SK-N-SH (cell line): ENCODE data around the gene CAMK2B. TPM values are rescaled to one million over a fixed set of nuclear protein-coding genes. Genes with fewer than 3 reads are reported as not detected.

Experiments
- CTCF ChIA-PET: fragments of 300-600, 350-600 bp; formaldehyde crosslinking; extraction: SDS; loops from one replicate; lab custom pipeline; 2021; lab: Yijun Ruan, JAX
- POLR2A ChIA-PET: fragments of 350-600 bp; sonication (Branson Sonifier 250); formaldehyde crosslinking; extraction: SDS; loops from one replicate; lab custom pipeline; 2020; ENCODE audit warnings: antibody characterized with exemption, inconsistent platforms; lab: Yijun Ruan, JAX
- DNase-seq: peaks from one replicate; pipeline ENCODE4 v3.0.0; 2012
- H2AFZ ChIP-seq: fragments of 200-600 bp; sonication (generic); 2 replicates; pipeline ENCODE4 v1.8.1; 2016; ENCODE audit warnings: antibody characterized with exemption, mild to moderate bottlenecking, low read depth
- H3F3A ChIP-seq: fragments of 200-600 bp; sonication (generic); replicated peaks from 2 replicates; pipeline ENCODE3; 2016; ENCODE audit warnings: antibody characterized with exemption, mild to moderate bottlenecking; ENCODE audit not compliant: insufficient read depth
- H3K27ac ChIP-seq, 2 experiments: fragments of 200-500 bp in 1 of 2; fragments of 200-600 bp in 1 of 2; sonication (Bioruptor generic) in 1 of 2; sonication (generic), shearing (Covaris generic) in 1 of 2; 2 replicates each; pipeline versions ENCODE4 v1.5.1 to v1.6.1; 2014 to 2016; ENCODE audit warnings: low read depth in 2 of 2, inconsistent platforms in 1 of 2, low read length in 1 of 2, mild to moderate bottlenecking in 1 of 2, mixed read lengths in 1 of 2
- H3K27me3 ChIP-seq: fragments of 200-600 bp; sonication (generic), shearing (Covaris generic); 2 replicates; pipeline ENCODE4 v1.6.1; 2016; ENCODE audit warnings: mixed run types; ENCODE audit not compliant: insufficient read depth
- H3K36me3 ChIP-seq, 2 experiments: fragments of 200-500 bp in 1 of 2; fragments of 200-600 bp in 1 of 2; sonication (Bioruptor generic) in 1 of 2; sonication (generic) in 1 of 2; replicated peaks in 1 of 2; 2 replicates each; pipeline versions ENCODE3 to v1.5.1; 2014 to 2016; ENCODE audit warnings: low read length in 1 of 2, mild to moderate bottlenecking in 1 of 2; ENCODE audit not compliant: insufficient read depth in 2 of 2, control insufficient read depth in 1 of 2
- H3K4me1 ChIP-seq, 2 experiments: fragments of 200-500 bp in 1 of 2; fragments of 200-600 bp in 1 of 2; sonication (Bioruptor generic) in 1 of 2; sonication (generic), shearing (Covaris generic) in 1 of 2; 2 replicates each; pipeline versions ENCODE4 v1.5.1 to v1.6.1; 2014 to 2016; ENCODE audit warnings: low read depth in 1 of 2, low read length in 1 of 2, mixed run types in 1 of 2; ENCODE audit not compliant: insufficient read depth in 2 of 2, control insufficient read depth in 1 of 2
- H3K4me2 ChIP-seq: fragments of 200-600 bp; sonication (generic), shearing (Covaris generic); 2 replicates; pipeline ENCODE4 v1.6.1; 2017; ENCODE audit warnings: mixed run types
- H3K4me3 ChIP-seq, 2 experiments: fragments of 200-500 bp in 1 of 2; fragments of 200-600 bp in 1 of 2; sonication (Bioruptor generic) in 1 of 2; sonication (generic), shearing (Covaris generic) in 1 of 2; 2 replicates each; pipeline versions ENCODE4 v1.5.1 to v1.8.1; 2014 to 2016; ENCODE audit warnings: low read depth in 2 of 2, inconsistent platforms in 1 of 2, low read length in 1 of 2, mild to moderate bottlenecking in 1 of 2, mixed read lengths in 1 of 2, moderate library complexity in 1 of 2
- H3K79me2 ChIP-seq: fragments of 200-600 bp; sonication (generic); 2 replicates; pipeline ENCODE4 v1.8.1; 2017; ENCODE audit warnings: mild to moderate bottlenecking; ENCODE audit not compliant: insufficient read depth
- H3K9ac ChIP-seq: fragments of 200-600 bp; sonication (generic); 2 replicates; pipeline ENCODE4 v1.6.1; 2017; ENCODE audit warnings: mixed run types
- H3K9me2 ChIP-seq: fragments of 200-600 bp; sonication (generic); 2 replicates; pipeline ENCODE4 v1.6.1; 2017; ENCODE audit warnings: mixed run types
- H3K9me3 ChIP-seq: fragments of 200-600 bp; sonication (generic); 2 replicates; pipeline ENCODE4 v1.6.1; 2017; ENCODE audit warnings: mixed run types, mild to moderate bottlenecking, moderate library complexity
- H4K20me1 ChIP-seq: fragments of 200-600 bp; sonication (generic); 2 replicates; pipeline ENCODE4 v1.6.1; 2017; ENCODE audit warnings: mild to moderate bottlenecking, mixed run types; ENCODE audit not compliant: insufficient read depth
- CHD2 ChIP-seq: fragments of 150-350 bp; IDR thresholded peaks from 2 replicates; pipeline ENCODE4 v1.6.1; 2018; ENCODE audit warnings: low read length; ENCODE audit not compliant: partially characterized antibody
- CTCF ChIP-seq: fragments of 200-600 bp; sonication (generic); IDR thresholded peaks from 2 replicates; pipeline ENCODE4 v1.6.1; 2017; ENCODE audit warnings: antibody characterized with exemption, mild to moderate bottlenecking, moderate library complexity
- ELF1 ChIP-seq: IDR thresholded peaks from 2 replicates; pipeline ENCODE4 v1.4.0; 2012
- GABPA ChIP-seq: IDR thresholded peaks from 2 replicates; pipeline ENCODE4 v1.4.0; 2012; ENCODE audit warnings: low read depth, mild to moderate bottlenecking
- MAX ChIP-seq: IDR thresholded peaks from 2 replicates; pipeline ENCODE4 v1.4.0; 2012; ENCODE audit warnings: low read depth
- MXI1 ChIP-seq: IDR thresholded peaks from 2 replicates; pipeline ENCODE4 v1.6.1; 2012; ENCODE audit warnings: mild to moderate bottlenecking, low read depth, low read length, improper control_type of control experiment
- NFIC ChIP-seq: IDR thresholded peaks from 2 replicates; pipeline ENCODE4 v1.4.0; 2012; ENCODE audit warnings: borderline replicate concordance
- NRF1 ChIP-seq: IDR thresholded peaks from 2 replicates; pipeline ENCODE4 v1.6.1; 2012; ENCODE audit warnings: low read depth, mild to moderate bottlenecking, low read length
- RAD21 ChIP-seq: IDR thresholded peaks from 2 replicates; pipeline ENCODE4 v1.6.1; 2012; ENCODE audit warnings: mild to moderate bottlenecking, low read length
- RFX5 ChIP-seq: IDR thresholded peaks from 2 replicates; pipeline ENCODE4 v1.6.1; 2012; ENCODE audit warnings: mild to moderate bottlenecking, improper control_type of control experiment, low read length
- RXRA ChIP-seq: IDR thresholded peaks from 2 replicates; pipeline ENCODE4 v1.4.0; 2012; ENCODE audit warnings: low read depth, mild to moderate bottlenecking, borderline replicate concordance
- TAF1 ChIP-seq: IDR thresholded peaks from 2 replicates; pipeline ENCODE4 v1.6.1; 2012; ENCODE audit warnings: low read depth, mild to moderate bottlenecking, low read length, moderate library complexity, borderline replicate concordance
- TCF12 ChIP-seq: IDR thresholded peaks from 2 replicates; pipeline ENCODE4 v1.4.0; 2012
- TEAD4 ChIP-seq: IDR thresholded peaks from 2 replicates; pipeline ENCODE4 v1.4.0; 2012; ENCODE audit warnings: mild to moderate bottlenecking, borderline replicate concordance; ENCODE audit not compliant: insufficient read depth
- YY1 ChIP-seq: IDR thresholded peaks from 2 replicates; pipeline ENCODE4 v1.4.0; 2012; ENCODE audit warnings: low read depth, mild to moderate bottlenecking
- WGBS: methylation state at CpG from one replicate; pipeline ENCODE4 v1.1.6; 2017; ENCODE audit warnings: low lambda C conversion rate; 5-methylcytosine and 5-hydroxymethylcytosine counted together
- polyA plus RNA-seq, 3 experiments: library from polyadenylated mRNA; depleted of rRNA; stranded (reverse); fragments of >200 nt; gene quantifications; 2 replicates each; pipeline ENCODE4 v1.2.3, GENCODE V29; 2012
- TF ChIP-seq, protein P1 (sequence below): IDR thresholded peaks from 2 replicates; pipeline ENCODE4 v1.4.0; 2012; ENCODE audit warnings: low read depth, borderline replicate concordance
- TF ChIP-seq, protein P2 (sequence below): fragments of 150-350 bp; IDR thresholded peaks from 2 replicates; pipeline ENCODE4 v1.6.1; 2017; ENCODE audit warnings: antibody characterized with exemption, low read length, low read depth, borderline replicate concordance
- TF ChIP-seq, protein P3 (sequence below): IDR thresholded peaks from 2 replicates; pipeline ENCODE4 v1.4.0; 2012; ENCODE audit warnings: low read depth, borderline replicate concordance

CAMK2B gene
- polyA plus RNA-seq, 1 of the 3 experiments (the other 2 are of a cell fraction), result 0.20 TPM

DNA sequence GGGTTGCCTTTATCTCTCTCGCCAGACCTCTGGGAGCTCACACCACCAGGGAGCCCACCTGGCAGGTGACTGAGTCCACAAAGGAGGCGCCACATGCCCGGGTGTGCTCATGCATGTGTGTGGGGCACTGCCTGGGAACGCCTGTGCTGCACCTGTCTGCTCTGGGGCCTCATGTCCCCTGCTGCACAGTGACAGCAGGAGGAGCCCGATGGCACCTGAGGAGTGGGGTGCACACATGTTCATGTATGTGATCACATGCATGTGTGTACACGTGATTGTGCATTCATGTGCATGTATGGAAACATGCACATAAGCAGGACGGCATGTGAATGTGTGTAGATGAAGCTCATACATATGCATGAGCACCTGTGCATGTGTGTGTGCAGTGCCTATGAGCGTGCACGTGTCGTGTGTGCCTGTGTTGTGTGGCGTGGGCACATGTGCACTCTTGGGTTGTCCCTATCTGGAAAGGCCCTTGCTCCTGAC lies 102.6 kb downstream of the CAMK2B start:
- WGBS, result 69% methylated on average over 8 of the region's 11 CpGs
- Histone ChIP-seq H3K27ac (no peak overlapping the region), H3K36me3 (no peaks in the 10 kb centered on the region), H3K9me2 (no peaks in the 10 kb centered on the region), H3K27me3 (no peaks in the 10 kb centered on the region), H3K9ac (no peak overlapping the region), H3K4me3 (no peak overlapping the region), H3K79me2 (no peaks in the 10 kb centered on the region), H3K4me1 (peaks cover 0 to 39% of the 10 kb centered on the region in 2 experiments; a peak in 1 of 4 replicates), H3K9me3 (no peaks in the 10 kb centered on the region), H4K20me1 (no peaks in the 10 kb centered on the region), H3K4me2 (no peak overlapping the region), H3F3A (no peaks in the 10 kb centered on the region), H2AFZ (no peak overlapping the region)
- POLR2A ChIA-PET, result interaction anchor here (0.7 to 1.7 kb wide), 2 partner anchors 12 to 1183 kb away, joined by 3 to 5 read pairs; no protein-coding TSS in a partner anchor
- DNase-seq, result no peak
- CTCF ChIA-PET, result interaction anchor here (1.1 to 6.9 kb wide), 7 partner anchors 8 to 343 kb away, joined by 4 to 70 read pairs (median 6); no protein-coding TSS in a partner anchor
- TF ChIP-seq RFX5, result no peak
- no peak for TF ChIP-seq TEAD4
- TF ChIP-seq YY1, result no peak
- TF ChIP-seq ELF1, result no peak
- TF ChIP-seq MAX, result no peak
- TF ChIP-seq GABPA, result no peak
- TF ChIP-seq RXRA, result no peak
- TF ChIP-seq, protein P1, sequence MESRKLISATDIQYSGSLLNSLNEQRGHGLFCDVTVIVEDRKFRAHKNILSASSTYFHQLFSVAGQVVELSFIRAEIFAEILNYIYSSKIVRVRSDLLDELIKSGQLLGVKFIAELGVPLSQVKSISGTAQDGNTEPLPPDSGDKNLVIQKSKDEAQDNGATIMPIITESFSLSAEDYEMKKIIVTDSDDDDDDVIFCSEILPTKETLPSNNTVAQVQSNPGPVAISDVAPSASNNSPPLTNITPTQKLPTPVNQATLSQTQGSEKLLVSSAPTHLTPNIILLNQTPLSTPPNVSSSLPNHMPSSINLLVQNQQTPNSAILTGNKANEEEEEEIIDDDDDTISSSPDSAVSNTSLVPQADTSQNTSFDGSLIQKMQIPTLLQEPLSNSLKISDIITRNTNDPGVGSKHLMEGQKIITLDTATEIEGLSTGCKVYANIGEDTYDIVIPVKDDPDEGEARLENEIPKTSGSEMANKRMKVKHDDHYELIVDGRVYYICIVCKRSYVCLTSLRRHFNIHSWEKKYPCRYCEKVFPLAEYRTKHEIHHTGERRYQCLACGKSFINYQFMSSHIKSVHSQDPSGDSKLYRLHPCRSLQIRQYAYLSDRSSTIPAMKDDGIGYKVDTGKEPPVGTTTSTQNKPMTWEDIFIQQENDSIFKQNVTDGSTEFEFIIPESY, result no peak
- TF ChIP-seq MXI1, result no peak
- TF ChIP-seq, protein P2, sequence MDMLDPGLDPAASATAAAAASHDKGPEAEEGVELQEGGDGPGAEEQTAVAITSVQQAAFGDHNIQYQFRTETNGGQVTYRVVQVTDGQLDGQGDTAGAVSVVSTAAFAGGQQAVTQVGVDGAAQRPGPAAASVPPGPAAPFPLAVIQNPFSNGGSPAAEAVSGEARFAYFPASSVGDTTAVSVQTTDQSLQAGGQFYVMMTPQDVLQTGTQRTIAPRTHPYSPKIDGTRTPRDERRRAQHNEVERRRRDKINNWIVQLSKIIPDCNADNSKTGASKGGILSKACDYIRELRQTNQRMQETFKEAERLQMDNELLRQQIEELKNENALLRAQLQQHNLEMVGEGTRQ, result no peak
- TF ChIP-seq, protein P3, sequence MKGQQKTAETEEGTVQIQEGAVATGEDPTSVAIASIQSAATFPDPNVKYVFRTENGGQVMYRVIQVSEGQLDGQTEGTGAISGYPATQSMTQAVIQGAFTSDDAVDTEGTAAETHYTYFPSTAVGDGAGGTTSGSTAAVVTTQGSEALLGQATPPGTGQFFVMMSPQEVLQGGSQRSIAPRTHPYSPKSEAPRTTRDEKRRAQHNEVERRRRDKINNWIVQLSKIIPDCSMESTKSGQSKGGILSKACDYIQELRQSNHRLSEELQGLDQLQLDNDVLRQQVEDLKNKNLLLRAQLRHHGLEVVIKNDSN, result no peak
- no peak for TF ChIP-seq TAF1
- TF ChIP-seq TCF12, result no peak
- TF ChIP-seq NFIC, result no peak
- TF ChIP-seq NRF1, result no peak
- no peak for TF ChIP-seq RAD21
- no peak for TF ChIP-seq CTCF
- no peak for TF ChIP-seq CHD2
